Prostate gland (tissue), 2 donors: Measurements from ENCODE around the gene CCDC30. TPM values are rescaled to one million over a fixed set of nuclear protein-coding genes. Genes with fewer than 3 reads are reported as not detected.

Experiments used
- DNase-seq: peaks from one replicate; pipeline ENCODE4 v3.0.0-alpha.2; 2019; ENCODE audit warnings: low spot score
- H3K27ac ChIP-seq, 2 donors: fragments of 200-600 bp; sonication (generic); 2 replicates each; pipeline ENCODE4 v1.5.1; 2017 to 2019
- H3K27me3 ChIP-seq: fragments of 200-600 bp; sonication (generic); replicated peaks from 2 replicates; pipeline ENCODE4 v1.5.1; 2019; ENCODE audit not compliant: insufficient read depth
- H3K36me3 ChIP-seq, 2 donors: fragments of 200-600 bp; sonication (generic); 1 replicate in 1 of 2; 2 replicates in 1 of 2; pipeline versions ENCODE4 v1.5.1 to v1.8.1; 2017 to 2019
- H3K4me1 ChIP-seq: fragments of 200-600 bp; sonication (generic); replicated peaks from 2 replicates; pipeline ENCODE4 v1.5.1; 2019
- H3K4me3 ChIP-seq, 2 donors: fragments of 200-600 bp; sonication (generic); 2 replicates each; pipeline ENCODE4 v1.5.1; 2017 to 2019
- H3K9me3 ChIP-seq: fragments of 200-600 bp; sonication (generic); 2 replicates; pipeline ENCODE4 v1.5.1; 2017
- POLR2A ChIP-seq: fragments of 450-650 bp; IDR thresholded peaks from one replicate; pipeline ENCODE4 v1.6.1; 2016; ENCODE audit warnings: antibody characterized with exemption, mild to moderate bottlenecking
- POLR2AphosphoS5 ChIP-seq: sonication (generic); formaldehyde crosslinking; IDR thresholded peaks from one replicate; pipeline ENCODE4 v1.6.1; 2017; ENCODE audit warnings: antibody characterized with exemption
- WGBS: methylation state at CpG from one replicate; pipeline ENCODE4 v1.1.5; 2018; 5-methylcytosine and 5-hydroxymethylcytosine counted together
- intact Hi-C: fragments of 100-400 bp; cut with DNase I; formaldehyde crosslinking; loops from one replicate; pipeline ENCODE4 v1.14.2; 2022
- total RNA-seq, 2 donors: library from RNA; depleted of rRNA; stranded (reverse); fragments of >200 nt; gene quantifications; one replicate each; pipeline ENCODE4 v1.1.0, GENCODE V29; 2016
- TF ChIP-seq, protein P1 (sequence below), 4 experiments: fragments of 200-600 bp in 2 of 4; fragments of 450-650 bp in 2 of 4; sonication (generic) in 2 of 4; IDR thresholded peaks; 1 replicate in 3 of 4; 2 replicates in 1 of 4; pipeline ENCODE4 v1.5.1; 2016 to 2019; ENCODE audit warnings: antibody characterized with exemption in 4 of 4, mild to moderate bottlenecking in 2 of 4, moderate library complexity in 2 of 4

The CCDC30 gene
- total RNA-seq, 2 donors from 2014 or later = 1.8 to 6.2 TPM

GRCh38 chr1:42646056-42646455 is 183.0 kb downstream of the CCDC30 start:
- intact Hi-C loops = no loop called here
- WGBS = 87% methylated on average over 2 of the region's 2 CpGs
- TF ChIP-seq, protein P1, sequence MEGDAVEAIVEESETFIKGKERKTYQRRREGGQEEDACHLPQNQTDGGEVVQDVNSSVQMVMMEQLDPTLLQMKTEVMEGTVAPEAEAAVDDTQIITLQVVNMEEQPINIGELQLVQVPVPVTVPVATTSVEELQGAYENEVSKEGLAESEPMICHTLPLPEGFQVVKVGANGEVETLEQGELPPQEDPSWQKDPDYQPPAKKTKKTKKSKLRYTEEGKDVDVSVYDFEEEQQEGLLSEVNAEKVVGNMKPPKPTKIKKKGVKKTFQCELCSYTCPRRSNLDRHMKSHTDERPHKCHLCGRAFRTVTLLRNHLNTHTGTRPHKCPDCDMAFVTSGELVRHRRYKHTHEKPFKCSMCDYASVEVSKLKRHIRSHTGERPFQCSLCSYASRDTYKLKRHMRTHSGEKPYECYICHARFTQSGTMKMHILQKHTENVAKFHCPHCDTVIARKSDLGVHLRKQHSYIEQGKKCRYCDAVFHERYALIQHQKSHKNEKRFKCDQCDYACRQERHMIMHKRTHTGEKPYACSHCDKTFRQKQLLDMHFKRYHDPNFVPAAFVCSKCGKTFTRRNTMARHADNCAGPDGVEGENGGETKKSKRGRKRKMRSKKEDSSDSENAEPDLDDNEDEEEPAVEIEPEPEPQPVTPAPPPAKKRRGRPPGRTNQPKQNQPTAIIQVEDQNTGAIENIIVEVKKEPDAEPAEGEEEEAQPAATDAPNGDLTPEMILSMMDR (IDR thresholded peaks at IDR 0.05) = no peak
- TF ChIP-seq POLR2AphosphoS5 (no peak), POLR2A (no peak)

GRCh38 chr1:42657201-42657600 is 194.1 kb downstream of the CCDC30 start:
- peak overlapping the region; percentile 78 to 85 for H3K27ac ChIP-seq
- H3K36me3 ChIP-seq = no peaks in the 10 kb centered on the region
- H3K9me3 ChIP-seq = no peaks in the 10 kb centered on the region
- DNase-seq = no peak
- no peaks in the 10 kb centered on the region for H3K27me3 ChIP-seq
- no peak for TF ChIP-seq POLR2AphosphoS5
- TF ChIP-seq, protein P1 (IDR thresholded peaks at IDR 0.05) = no peak
- no peak for TF ChIP-seq POLR2A
- intact Hi-C loops = no loop called here
- 64% methylated on average over 5 of the region's 5 CpGs for WGBS
- H3K4me3 ChIP-seq = peak overlapping the region in 1 of 2 donors; percentile 63
- H3K4me1 ChIP-seq = peaks cover 9% of the 10 kb centered on the region

More at GRCh38 chr1:42646056-42646455, 183.0 kb downstream of the CCDC30 start:
- DNase-seq = no peak
- no peak overlapping the region for H3K27ac ChIP-seq
- no peaks in the 10 kb centered on the region for H3K36me3 ChIP-seq
- no peaks in the 10 kb centered on the region for H3K9me3 ChIP-seq
- no peak overlapping the region for H3K4me3 ChIP-seq
- H3K4me1 ChIP-seq = no peaks in the 10 kb centered on the region
- H3K27me3 ChIP-seq = no peaks in the 10 kb centered on the region

- peak within 1 kb of the TSS; percentile 78 to 85 for H3K27ac ChIP-seq
- H3K27me3 ChIP-seq = no peaks in the 10 kb centered on the region
- peak; percentile 92 for DNase-seq
- under 1% methylated on average over 53 of the region's 53 CpGs for WGBS
- intact Hi-C loops = loop anchor here (2.0 kb wide), 1 partner anchor 25 kb away; the partner anchor contains the start of gene YBX1
- TF ChIP-seq POLR2AphosphoS5 = peak; percentile 96
- TF ChIP-seq POLR2A = peak; percentile 34
- TF ChIP-seq, protein P1 (IDR thresholded peaks at IDR 0.05) = peak in 2 of 4 experiments; percentile 40 to 61
- H3K4me3 ChIP-seq = peak within 1 kb of the TSS; percentile 63 to 67
- H3K9me3 ChIP-seq = no peaks in the 10 kb centered on the region
- H3K36me3 ChIP-seq = no peaks in the 10 kb centered on the region
- peaks cover 9% of the 10 kb centered on the region for H3K4me1 ChIP-seq
Observed at GRCh38 chr1:42657981-42658876, 195.1 kb downstream of the CCDC30 start, which contains the start of gene PPIH. Gene PPIH (plus strand): TSS chr1:42658423. CDS start chr1:42658447, 24 bp downstream.

- peak overlapping the region; percentile 78 to 85 for H3K27ac ChIP-seq
Observed at GRCh38 chr1:42658877-42659337, 195.8 kb downstream of the CCDC30 start.

More at GRCh38 chr1:42658877-42659337, 195.8 kb downstream of the CCDC30 start:
- H3K36me3 ChIP-seq = no peaks in the 10 kb centered on the region
- intact Hi-C loops = loop anchor here (2.0 kb wide), 1 partner anchor 24 kb away; the partner anchor contains the start of gene YBX1
- H3K27me3 ChIP-seq = no peaks in the 10 kb centered on the region
- H3K4me1 ChIP-seq = peaks cover 9% of the 10 kb centered on the region
- TF ChIP-seq POLR2A = no peak
- TF ChIP-seq, protein P1 (IDR thresholded peaks at IDR 0.05) = no peak
- no peak for TF ChIP-seq POLR2AphosphoS5
- DNase-seq = no peak
- WGBS = 4% methylated on average over 20 of the region's 20 CpGs
- H3K4me3 ChIP-seq = peak overlapping the region; percentile 63 to 67
- H3K9me3 ChIP-seq = no peaks in the 10 kb centered on the region
